GM21423 (cell line): ENCODE measurements around the gene DHRS11.

Experiments
- ATAC-seq: cut with Tn5 transposase; IDR thresholded peaks from one replicate; pipeline ENCODE4 v1.9.1; 2021; ENCODE audit warnings: mild to moderate bottlenecking, moderate library complexity; ENCODE audit not compliant: unreplicated experiment

Gene DHRS11

DNA sequence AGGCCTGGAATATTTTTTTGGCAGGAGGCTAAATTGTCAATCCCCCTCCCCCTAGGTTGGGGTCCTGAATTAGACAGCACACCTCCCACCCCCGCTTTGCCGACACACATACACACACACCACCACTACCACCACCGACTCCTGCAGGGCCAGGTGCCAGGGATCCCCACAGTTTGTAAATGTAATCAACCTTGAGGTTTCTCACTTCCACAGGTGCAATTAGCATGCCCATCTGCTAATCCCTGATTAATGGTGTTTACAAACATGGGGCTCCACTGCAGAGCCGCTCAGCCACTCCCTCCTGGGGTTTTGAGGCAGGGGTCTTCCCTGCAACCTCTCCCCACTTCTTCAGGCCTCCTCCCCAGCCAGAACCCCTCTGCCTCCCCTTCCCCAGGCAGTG, 21.5 kb downstream of the DHRS11 start:
- no peak for ATAC-seq

DNA sequence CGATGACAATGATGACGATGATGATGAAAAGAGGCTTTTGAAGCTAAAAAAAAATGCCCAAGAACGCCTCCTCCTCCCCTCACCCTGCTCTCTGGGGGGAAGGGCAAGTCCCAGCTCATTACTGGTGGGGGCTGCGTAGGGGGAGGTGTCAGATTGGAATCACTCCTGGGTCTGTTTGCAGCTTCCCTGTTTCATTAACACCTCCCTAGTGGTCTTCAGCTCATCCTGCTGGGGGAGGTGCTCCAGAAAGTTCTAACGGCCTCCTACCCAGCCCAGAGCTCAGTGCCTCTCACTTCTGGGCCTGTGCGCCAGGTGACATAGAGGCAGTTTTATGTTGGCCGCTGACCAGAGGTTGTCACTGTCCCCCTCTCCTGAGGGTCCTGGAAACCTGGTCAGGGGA, 22.4 kb downstream of the DHRS11 start:
- ATAC-seq = no peak

GRCh38 chr17:36614933-36615332, 23.3 kb downstream of the DHRS11 start:
- ATAC-seq = no peak

- no peak for ATAC-seq
Observed at GRCh38 chr17:36616061-36617029, 24.7 kb downstream of the DHRS11 start.

GRCh38 chr17:36617773-36618172, 26.1 kb downstream of the DHRS11 start:
- no peak for ATAC-seq

- no peak for ATAC-seq
Observed at GRCh38 chr17:36623281-36623680, 31.6 kb downstream of the DHRS11 start.

- ATAC-seq = no peak
Observed at GRCh38 chr17:36625188-36625587, 33.5 kb downstream of the DHRS11 start.

GRCh38 chr17:36627101-36627500, 35.4 kb downstream of the DHRS11 start:
- no peak for ATAC-seq

- no peak for ATAC-seq
Observed at GRCh38 chr17:36628576-36628975, 36.9 kb downstream of the DHRS11 start.

DNA sequence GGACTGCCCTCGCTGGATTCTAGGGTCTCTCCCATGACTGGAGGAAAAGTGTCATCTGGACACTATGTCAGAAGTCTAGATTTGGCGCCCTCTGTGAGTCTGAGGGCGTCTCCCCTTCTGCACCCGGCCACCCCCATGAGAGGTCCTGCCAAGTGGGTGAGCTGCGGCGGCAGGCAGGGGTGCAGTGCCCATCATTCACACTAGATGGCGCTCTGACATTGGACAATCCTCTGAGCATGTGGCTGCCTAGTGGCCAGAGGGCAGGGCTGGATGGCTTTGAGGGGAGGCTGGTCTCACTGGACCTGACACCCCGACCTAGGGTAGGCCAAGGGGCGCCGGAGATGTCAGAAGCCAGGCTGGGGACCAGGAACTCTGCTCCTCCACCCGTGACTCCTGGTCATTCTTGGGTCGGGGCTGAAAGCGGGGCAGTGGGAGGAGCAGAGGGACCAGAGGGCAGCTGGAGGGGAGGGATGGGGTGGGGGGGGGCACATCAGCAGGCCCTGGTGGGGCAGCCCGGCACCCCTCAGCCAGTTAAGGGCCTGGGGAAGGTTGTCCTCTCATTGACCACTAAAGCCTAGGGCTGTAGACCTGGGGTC, 37.7 kb downstream of the DHRS11 start:
- no peak for ATAC-seq

GRCh38 chr17:36629970-36630502, 38.4 kb downstream of the DHRS11 start:
- ATAC-seq = no peak

GRCh38 chr17:36631022-36631421, 39.3 kb downstream of the DHRS11 start:
- ATAC-seq = no peak

DNA sequence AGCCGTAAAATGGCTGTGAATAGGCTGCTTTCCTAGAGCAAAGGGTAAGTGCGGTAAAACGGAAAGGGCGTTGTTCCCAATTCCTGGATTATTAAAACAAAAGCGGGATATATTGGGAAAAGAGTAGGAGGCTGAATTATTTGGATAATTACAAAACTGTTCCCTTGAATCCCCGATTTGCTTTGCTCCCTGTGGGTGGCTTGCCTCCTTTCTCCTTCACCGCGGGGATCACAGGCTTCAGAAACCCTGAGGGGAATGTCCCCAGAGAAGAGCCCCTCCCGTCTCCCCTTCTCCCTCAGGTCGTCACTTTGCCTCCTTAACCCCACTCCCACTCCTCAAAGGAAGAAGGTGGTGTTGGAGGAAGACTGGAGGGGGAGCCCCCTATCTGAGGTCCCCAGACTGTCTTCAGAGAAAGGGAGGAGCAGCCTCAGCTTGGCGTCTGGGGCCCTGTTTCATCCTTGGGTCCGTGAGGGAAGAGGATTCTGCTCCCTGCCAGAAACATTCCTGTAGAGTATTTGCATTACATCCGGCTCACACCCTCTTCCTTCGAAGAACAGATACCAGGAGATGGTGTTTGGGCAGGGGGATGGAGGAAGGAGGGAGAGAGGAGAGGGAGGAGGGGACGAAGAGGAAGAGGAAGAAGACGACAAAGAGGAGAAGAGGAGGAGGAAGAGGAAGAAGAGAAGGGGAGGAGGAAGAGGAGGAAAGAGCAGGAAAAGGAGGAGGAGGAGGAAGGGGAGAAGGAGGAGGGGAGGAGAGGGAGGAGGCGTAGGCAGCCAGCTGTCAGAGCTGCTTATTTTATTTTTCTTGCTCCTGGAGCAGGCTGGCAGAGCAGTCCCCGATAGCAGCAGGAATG, 41.5 kb downstream of the DHRS11 start:
- ATAC-seq = no peak

GRCh38 chr17:36640346-36640745, 48.7 kb downstream of the DHRS11 start:
- no peak for ATAC-seq

DNA sequence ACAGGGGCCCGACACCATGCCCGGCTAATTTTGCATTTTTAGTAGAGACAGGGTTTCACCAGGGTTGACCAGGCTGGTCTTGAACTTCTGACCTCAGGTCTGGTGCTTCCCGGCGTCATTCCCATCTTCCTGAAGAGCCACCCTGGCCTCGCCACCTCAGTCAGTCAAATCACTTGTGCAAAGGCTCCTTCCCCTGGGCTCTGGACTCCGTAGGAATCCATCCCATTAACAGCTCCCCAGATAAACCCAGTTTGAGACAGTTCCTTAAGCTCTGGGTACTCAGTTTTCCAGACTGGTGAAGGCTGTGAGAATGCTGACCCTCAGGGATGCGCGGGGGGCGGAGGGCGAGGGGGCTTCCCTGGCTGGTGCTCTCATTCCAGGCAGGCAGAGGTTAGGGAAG, 49.2 kb downstream of the DHRS11 start:
- no peak for ATAC-seq

DNA sequence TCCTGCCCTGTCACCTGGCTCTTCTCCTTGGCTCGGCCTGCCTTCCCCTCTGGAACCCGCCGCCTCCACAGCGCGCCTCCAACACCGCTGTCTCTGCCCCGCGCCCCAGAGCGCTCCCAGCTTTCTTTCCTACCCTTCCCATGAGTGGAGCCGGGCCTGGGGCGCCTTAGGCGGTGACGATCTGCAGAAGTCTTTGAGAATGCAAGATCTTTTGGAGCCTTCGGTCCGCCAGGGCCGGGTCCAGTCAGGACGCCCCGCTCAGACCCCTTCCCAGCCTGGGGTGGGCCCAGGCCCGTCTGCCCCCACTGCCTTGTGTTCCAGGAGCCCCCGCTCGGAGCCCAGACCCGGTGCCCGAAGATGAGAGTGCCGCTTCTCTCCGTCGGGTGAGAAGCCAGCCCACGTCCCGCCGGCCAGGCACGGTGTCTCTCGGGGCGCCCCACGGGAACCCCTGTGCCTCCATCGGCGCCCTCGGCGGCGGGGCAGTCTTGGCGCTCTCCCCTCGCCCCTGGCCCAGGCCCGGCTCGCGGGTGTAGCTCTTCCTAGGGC, 49.7 kb downstream of the DHRS11 start:
- ATAC-seq = no peak

- ATAC-seq = no peak
Observed at GRCh38 chr17:36641877-36642845, 50.5 kb downstream of the DHRS11 start.

DNA sequence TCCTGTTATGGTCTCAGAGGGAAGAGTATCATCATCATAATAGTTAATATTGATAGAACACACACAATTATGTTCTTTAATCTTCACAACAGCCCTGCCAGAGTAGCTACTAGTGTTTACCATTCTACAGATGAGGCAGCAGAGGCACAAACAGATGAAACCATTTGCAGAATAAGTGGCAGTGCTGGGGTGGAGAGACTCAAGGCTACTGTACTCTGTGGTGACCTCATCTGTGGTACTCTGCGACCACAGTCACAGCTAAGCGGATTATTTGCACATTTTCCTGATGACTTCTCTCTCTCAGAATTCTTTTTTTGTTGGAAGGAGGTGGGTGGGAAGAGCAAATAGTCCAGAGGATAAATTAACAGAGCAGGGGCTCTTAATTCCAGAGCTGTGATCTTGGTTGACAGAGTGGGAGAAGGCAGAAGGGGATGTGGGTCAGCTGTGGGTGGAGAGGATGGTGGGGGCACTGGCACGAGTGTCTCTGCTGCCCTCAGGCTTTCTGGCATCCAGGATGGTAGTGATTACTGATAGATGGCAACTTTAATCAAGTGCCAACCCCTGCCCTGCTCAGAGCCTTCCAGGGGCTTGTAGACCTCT, 51.5 kb downstream of the DHRS11 start:
- no peak for ATAC-seq

- ATAC-seq = no peak
Observed at GRCh38 chr17:36645422-36645821, 53.7 kb downstream of the DHRS11 start.
